Right lobe of liver (tissue), 6 donors: ENCODE measurements around the gene L3MBTL2. TPM values are rescaled to one million over a fixed set of nuclear protein-coding genes. Genes with fewer than 3 reads are reported as not detected.

Experiments
- ATAC-seq, 4 donors: fragments of 200-7000 bp; cut with Tn5 transposase; one replicate each; pipeline ENCODE4 v1.9.1; 2020; ENCODE audit warnings: mild to moderate bottlenecking in 4 of 4, moderate library complexity in 4 of 4
- DNase-seq, 3 donors: peaks; one replicate each; pipeline ENCODE4 v3.0.0-alpha.2; 2020
- H3K27ac ChIP-seq, 3 donors: fragments of 200-600 bp; one replicate each; pipeline ENCODE4 v1.8.0; 2022
- H3K27me3 ChIP-seq, 2 donors: fragments of 200-600 bp; one replicate each; pipeline ENCODE4 v1.8.0; 2022
- H3K36me3 ChIP-seq, 4 donors: fragments of 200-600 bp; sonication (generic) in 1 of 4; one replicate each; pipeline versions ENCODE4 v1.5.1 to v1.8.0; 2017 to 2022; ENCODE audit warnings: control low read depth in 1 of 4
- H3K4me1 ChIP-seq, 4 donors: fragments of 200-600 bp; sonication (generic) in 1 of 4; one replicate each; pipeline versions ENCODE4 v1.5.1 to v1.8.0; 2017 to 2022; ENCODE audit warnings: control low read depth in 1 of 4
- H3K4me3 ChIP-seq, 3 donors: fragments of 200-600 bp; one replicate each; pipeline ENCODE4 v1.8.0; 2022
- H3K9me3 ChIP-seq, 4 donors: fragments of 200-600 bp; sonication (generic) in 1 of 4; one replicate each; pipeline versions ENCODE4 v1.5.1 to v1.8.0; 2017 to 2022; ENCODE audit warnings: control low read depth in 1 of 4
- POLR2A ChIP-seq: fragments of 450-650 bp; IDR thresholded peaks from one replicate; pipeline ENCODE4 v1.6.1; 2017; ENCODE audit warnings: antibody characterized with exemption, mild to moderate bottlenecking
- WGBS: methylation state at CpG from one replicate; pipeline ENCODE4 v1.1.6; 2018; ENCODE audit warnings: low coverage, low lambda C conversion rate; ENCODE audit not compliant: insufficient coverage; ENCODE audit errors: missing lambda C conversion rate; 5-methylcytosine and 5-hydroxymethylcytosine counted together
- intact Hi-C, 2 donors: fragments of 100-400 bp; cut with DNase I; formaldehyde crosslinking; loops; one replicate each; pipeline versions ENCODE4 v1.11.2 to v1.14.1; 2022
- long read RNA-seq: library from polyadenylated mRNA; unstranded; transcript quantifications from one replicate; pipeline ENCODE4 v2.0.0, GENCODE V29; 2019
- total RNA-seq, 6 experiments: library from RNA; depleted of rRNA in 2 of 6; stranded (reverse); fragments of >200 nt in 2 of 6; fragmentation: NEBNext Ultra II Directional in 3 of 6; extraction: Animal tissue kit (Norgen Biotek cat#: 25700) in 3 of 6; gene quantifications; one replicate each; pipeline versions ENCODE4 v1.1.0 to v1.2.4, GENCODE V29; 2016 to 2023
- TF ChIP-seq, protein P1 (sequence below), 4 donors: fragments of 200-600 bp in 3 of 4; fragments of 450-650 bp in 1 of 4; IDR thresholded peaks; one replicate each; pipeline versions ENCODE4 v1.5.1 to v1.8.0; 2016 to 2022; ENCODE audit warnings: antibody characterized with exemption in 4 of 4, mild to moderate bottlenecking in 2 of 4
- donor health status: DM: no; HTN: yes; CAD: no.
- donor health status: DM: no; HTN: no; CAD: no.
- donor health status: DM: no; HTN: no; CAD: no.
- donor health status: DM: no; HTN: yes; CAD: no.
- donor health status: DM: no; HTN: yes; CAD: no.

L3MBTL2 gene
- total RNA-seq, result 10 to 100 TPM in 4 of 6 experiments, 1 to 10 TPM in 2; 6.6 to 11.7 (median 10.4) TPM
- long read RNA-seq, partial matches to known transcripts, result 1 of 4 reads
- long read RNA-seq, other reads (novel, unspliced or antisense), result 2 of 4 reads

GRCh38 chr22:41204992-41205900 is at the start of gene L3MBTL2:
TSS of gene L3MBTL2 (plus strand) at chr22:41205312. CDS start at chr22:41205363, 51 bp downstream.
- TF ChIP-seq, protein P1, sequence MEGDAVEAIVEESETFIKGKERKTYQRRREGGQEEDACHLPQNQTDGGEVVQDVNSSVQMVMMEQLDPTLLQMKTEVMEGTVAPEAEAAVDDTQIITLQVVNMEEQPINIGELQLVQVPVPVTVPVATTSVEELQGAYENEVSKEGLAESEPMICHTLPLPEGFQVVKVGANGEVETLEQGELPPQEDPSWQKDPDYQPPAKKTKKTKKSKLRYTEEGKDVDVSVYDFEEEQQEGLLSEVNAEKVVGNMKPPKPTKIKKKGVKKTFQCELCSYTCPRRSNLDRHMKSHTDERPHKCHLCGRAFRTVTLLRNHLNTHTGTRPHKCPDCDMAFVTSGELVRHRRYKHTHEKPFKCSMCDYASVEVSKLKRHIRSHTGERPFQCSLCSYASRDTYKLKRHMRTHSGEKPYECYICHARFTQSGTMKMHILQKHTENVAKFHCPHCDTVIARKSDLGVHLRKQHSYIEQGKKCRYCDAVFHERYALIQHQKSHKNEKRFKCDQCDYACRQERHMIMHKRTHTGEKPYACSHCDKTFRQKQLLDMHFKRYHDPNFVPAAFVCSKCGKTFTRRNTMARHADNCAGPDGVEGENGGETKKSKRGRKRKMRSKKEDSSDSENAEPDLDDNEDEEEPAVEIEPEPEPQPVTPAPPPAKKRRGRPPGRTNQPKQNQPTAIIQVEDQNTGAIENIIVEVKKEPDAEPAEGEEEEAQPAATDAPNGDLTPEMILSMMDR (IDR thresholded peaks at IDR 0.05), result no peak
- TF ChIP-seq POLR2A, result peak; percentile 33
- intact Hi-C loops, result no loop called here
- Histone ChIP-seq H3K27ac (peak within 1 kb of the TSS; percentile 35 to 55 (median 41)), H3K9me3 (no peaks in the 10 kb centered on the region), H3K4me1 (peaks cover 0 to 5% (median 0%) of the 10 kb centered on the region in 4 donors), H3K4me3 (peak within 1 kb of the TSS; percentile 71 to 84 (median 73)), H3K27me3 (no peaks in the 10 kb centered on the region), H3K36me3 (no peaks in the 10 kb centered on the region)
- WGBS, result 3% methylated on average over 30 of the region's 47 CpGs
- peak; percentile 100 for ATAC-seq
- DNase-seq, result peak; percentile 98 to 99 (median 98)

DNA sequence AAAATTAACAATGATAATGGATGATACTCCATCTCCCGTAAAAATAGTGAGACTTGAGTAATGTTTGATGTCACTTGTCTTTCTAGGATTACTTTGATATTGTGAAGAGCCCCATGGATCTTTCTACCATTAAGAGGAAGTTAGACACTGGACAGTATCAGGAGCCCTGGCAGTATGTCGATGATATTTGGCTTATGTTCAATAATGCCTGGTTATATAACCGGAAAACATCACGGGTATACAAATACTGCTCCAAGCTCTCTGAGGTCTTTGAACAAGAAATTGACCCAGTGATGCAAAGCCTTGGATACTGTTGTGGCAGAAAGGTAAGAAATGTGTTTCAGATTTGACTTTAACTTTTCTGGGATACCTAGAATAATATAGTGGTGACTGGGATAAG is 48.0 kb upstream of the L3MBTL2 start:
- intact Hi-C loops, result no loop called here
- Histone ChIP-seq H3K27ac (peak overlapping the region in 1 of 3 donors; percentile 46), H3K27me3 (no peaks in the 10 kb centered on the region), H3K36me3 (peaks cover 0 to 98% (median 57%) of the 10 kb centered on the region in 4 donors), H3K9me3 (no peaks in the 10 kb centered on the region), H3K4me3 (no peak overlapping the region), H3K4me1 (peaks cover 0 to 18% (median 0%) of the 10 kb centered on the region in 4 donors)
- DNase-seq, result no peak
- no peak for TF ChIP-seq POLR2A
- TF ChIP-seq, protein P1 (IDR thresholded peaks at IDR 0.05), result no peak
- ATAC-seq, result peak; percentile 57 to 70 (median 62)
- WGBS, result 41% methylated on average over 4 of the region's 4 CpGs

DNA sequence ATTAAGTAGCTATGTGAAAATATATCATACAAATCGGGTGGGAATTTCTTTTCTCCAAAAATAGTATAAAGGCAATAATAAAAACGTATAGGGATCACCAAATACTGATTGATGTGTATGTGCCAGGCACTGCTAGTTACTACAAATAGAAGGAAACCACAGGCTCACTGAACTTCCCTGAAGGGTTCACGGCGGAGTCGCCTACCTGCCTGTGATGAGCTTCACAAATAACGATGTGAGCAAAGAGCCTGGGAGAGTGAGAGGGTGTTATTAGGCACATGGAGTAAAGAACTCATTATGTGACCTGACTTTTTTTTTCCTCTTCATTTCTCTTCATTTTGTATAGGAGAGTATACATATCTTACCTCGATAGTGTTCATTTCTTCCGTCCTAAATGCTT is 36.0 kb upstream of the L3MBTL2 start:
- ATAC-seq, result no peak
- Histone ChIP-seq H3K27ac (no peak overlapping the region), H3K36me3 (peaks cover 20 to 92% (median 45%) of the 10 kb centered on the region in 4 donors), H3K4me3 (no peak overlapping the region), H3K4me1 (peaks cover 0 to 7% (median 0%) of the 10 kb centered on the region in 4 donors), H3K27me3 (no peaks in the 10 kb centered on the region), H3K9me3 (no peaks in the 10 kb centered on the region)
- DNase-seq, result no peak
- intact Hi-C loops, result no loop called here
- WGBS, result 89% methylated on average over 8 of the region's 8 CpGs
- TF ChIP-seq, protein P1 (IDR thresholded peaks at IDR 0.05), result no peak
- TF ChIP-seq POLR2A, result no peak

DNA sequence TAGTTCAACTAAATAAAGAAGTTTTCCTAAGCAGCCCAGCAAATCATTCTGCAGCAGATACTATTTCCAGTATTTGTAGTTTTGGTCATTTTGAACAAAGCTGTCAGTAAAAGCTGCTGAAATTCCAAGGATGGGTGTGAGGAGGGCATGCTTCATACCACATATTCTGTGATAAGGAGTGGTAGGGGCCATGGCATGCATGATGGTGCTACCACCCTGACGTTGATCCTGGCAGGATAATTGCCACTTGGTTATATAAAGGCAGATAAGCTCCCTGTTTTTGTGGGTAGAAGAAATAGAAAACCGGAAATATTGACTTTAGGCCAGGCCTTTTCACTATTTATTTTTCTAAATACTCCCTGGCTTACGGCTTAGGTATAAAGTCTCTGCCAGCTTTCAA is 33.1 kb upstream of the L3MBTL2 start:
- TF ChIP-seq POLR2A, result no peak
- TF ChIP-seq, protein P1 (IDR thresholded peaks at IDR 0.05), result no peak
- no peak overlapping the region for H3K4me3 ChIP-seq
- 21% methylated on average over 3 of the region's 3 CpGs for whole genome bisulfite sequencing
- ATAC-seq (peak in 1 of 4 donors; percentile 15), DNase-seq (no peak)
- intact Hi-C loops, result no loop called here
- no peaks in the 10 kb centered on the region for H3K9me3 ChIP-seq
- H3K4me1 ChIP-seq, result peaks cover 0 to 7% (median 0%) of the 10 kb centered on the region in 4 donors
- H3K27me3 ChIP-seq, result no peaks in the 10 kb centered on the region
- H3K36me3 ChIP-seq, result peaks cover 18 to 94% (median 50%) of the 10 kb centered on the region in 4 donors
- H3K27ac ChIP-seq, result no peak overlapping the region
